ENCODE measurements around the gene FAU. TPM values are rescaled to one million over a fixed set of nuclear protein-coding genes. Genes with fewer than 3 reads are reported as not detected.

Gene FAU
- total and polyA plus RNA-seq, 9 of the 15 experiments (the other 6 are each of a cell fraction or from before 2014, with no cell fraction given), result 433 to 1,827 (median 942) TPM

DNA sequence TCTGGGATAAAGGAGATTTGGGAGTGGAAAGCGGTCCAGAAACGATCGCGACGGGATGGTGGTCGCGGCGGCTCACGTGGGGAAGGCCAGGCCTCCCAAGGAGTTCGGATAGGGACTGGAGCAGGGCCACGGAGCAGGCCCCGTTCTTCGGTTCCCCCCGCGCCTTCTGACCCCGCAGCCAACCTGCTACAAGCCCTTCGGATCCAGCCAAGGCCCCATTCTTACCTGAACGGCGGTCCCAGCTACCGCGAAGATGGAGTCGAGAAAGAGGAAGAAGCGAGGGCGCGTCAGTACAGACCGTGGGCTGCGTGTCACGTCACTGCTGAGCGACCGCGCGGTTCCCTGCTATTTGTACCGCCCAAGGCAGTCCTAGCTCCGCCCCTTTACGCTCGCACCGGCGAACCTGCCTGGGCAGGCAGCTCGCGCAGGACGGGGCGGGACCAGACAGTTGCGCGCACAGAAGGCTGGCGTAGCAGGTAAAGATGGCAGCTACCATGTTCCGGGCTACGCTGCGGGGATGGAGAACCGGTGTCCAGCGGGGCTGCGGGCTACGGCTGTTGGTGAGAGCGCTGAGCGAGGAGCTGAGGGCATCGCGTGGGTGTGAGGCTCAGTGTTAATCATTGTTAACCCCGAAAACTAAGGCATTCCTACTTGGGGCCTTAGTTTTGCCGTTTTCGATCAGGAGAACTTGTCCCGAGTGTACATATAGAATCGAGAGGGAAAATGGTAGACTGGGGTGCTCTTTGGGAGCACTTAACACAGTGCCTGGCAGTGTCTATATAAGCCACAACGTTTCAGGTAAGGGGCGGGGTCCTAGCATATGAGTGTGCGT lies at the start of gene FAU, which contains the start of gene MRPL49 (continued):
- TF ChIP-seq HMG20B (CRISPR knock-in tag; IDR thresholded peaks at IDR 0.05) (no peak), ZNF282 (CRISPR knock-in tag; IDR thresholded peaks at IDR 0.05) (no peak), KDM1A (IDR thresholded peaks at IDR 0.05) (no peak), ZNF436 (CRISPR knock-in tag; IDR thresholded peaks at IDR 0.05) (no peak), ZNF707 (CRISPR knock-in tag; conservative IDR thresholded peaks at IDR 0.05) (no peak), BMI1 (IDR thresholded peaks at IDR 0.05; ENCODE audit: low read length) (no peak), GTF2A2 (tag; IDR thresholded peaks at IDR 0.05) (no peak), GABPB1 (CRISPR knock-in tag; IDR thresholded peaks at IDR 0.05) (peak; percentile 65; the same call in 1 of the 2 replicates), MAFG (tag; conservative IDR thresholded peaks at IDR 0.05) (no peak), SRSF9 (IDR thresholded peaks at IDR 0.05; ENCODE audit: borderline replicate concordance, low read depth, low read length) (no peak), ZNF217 (CRISPR knock-in tag; IDR thresholded peaks at IDR 0.05) (no peak), HLTF (IDR thresholded peaks at IDR 0.05) (0 out of 2 replicates have a peak, but pooled peaks have one; percentile 36), CAMTA2 (CRISPR knock-in tag; conservative IDR thresholded peaks at IDR 0.05) (no peak), HDAC2 (IDR thresholded peaks at IDR 0.05) (no peak), RAD51 (IDR thresholded peaks at IDR 0.05; ENCODE audit: borderline replicate concordance, low read depth) (no peak; the same call in 1 of the 2 replicates), HMGN3 (IDR thresholded peaks at IDR 0.05; ENCODE audit: borderline replicate concordance, extremely low read depth, insufficient read length, low read depth, low read length) (peak; percentile 37), FUS (optimal IDR thresholded peaks at IDR 0.05; ENCODE audit: low read depth, low read length) (no peak), SIRT6 (IDR thresholded peaks at IDR 0.05; ENCODE audit: low read depth, low read length) (no peak), SMARCA5 (IDR thresholded peaks at IDR 0.05) (no peak), TRIM24 (IDR thresholded peaks at IDR 0.05) (no peak), ATF7 (IDR thresholded peaks at IDR 0.05) (peak; percentile 82), NR3C1 (CRISPR knock-in tag; IDR thresholded peaks at IDR 0.05) (no peak), EHMT2 (IDR thresholded peaks at IDR 0.05) (no peak)
- TF ChIP-seq, protein P1, sequence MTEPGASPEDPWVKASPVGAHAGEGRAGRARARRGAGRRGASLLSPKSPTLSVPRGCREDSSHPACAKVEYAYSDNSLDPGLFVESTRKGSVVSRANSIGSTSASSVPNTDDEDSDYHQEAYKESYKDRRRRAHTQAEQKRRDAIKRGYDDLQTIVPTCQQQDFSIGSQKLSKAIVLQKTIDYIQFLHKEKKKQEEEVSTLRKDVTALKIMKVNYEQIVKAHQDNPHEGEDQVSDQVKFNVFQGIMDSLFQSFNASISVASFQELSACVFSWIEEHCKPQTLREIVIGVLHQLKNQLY (CRISPR knock-in tag; conservative IDR thresholded peaks at IDR 0.05), result no peak
- TF ChIP-seq, protein P2, sequence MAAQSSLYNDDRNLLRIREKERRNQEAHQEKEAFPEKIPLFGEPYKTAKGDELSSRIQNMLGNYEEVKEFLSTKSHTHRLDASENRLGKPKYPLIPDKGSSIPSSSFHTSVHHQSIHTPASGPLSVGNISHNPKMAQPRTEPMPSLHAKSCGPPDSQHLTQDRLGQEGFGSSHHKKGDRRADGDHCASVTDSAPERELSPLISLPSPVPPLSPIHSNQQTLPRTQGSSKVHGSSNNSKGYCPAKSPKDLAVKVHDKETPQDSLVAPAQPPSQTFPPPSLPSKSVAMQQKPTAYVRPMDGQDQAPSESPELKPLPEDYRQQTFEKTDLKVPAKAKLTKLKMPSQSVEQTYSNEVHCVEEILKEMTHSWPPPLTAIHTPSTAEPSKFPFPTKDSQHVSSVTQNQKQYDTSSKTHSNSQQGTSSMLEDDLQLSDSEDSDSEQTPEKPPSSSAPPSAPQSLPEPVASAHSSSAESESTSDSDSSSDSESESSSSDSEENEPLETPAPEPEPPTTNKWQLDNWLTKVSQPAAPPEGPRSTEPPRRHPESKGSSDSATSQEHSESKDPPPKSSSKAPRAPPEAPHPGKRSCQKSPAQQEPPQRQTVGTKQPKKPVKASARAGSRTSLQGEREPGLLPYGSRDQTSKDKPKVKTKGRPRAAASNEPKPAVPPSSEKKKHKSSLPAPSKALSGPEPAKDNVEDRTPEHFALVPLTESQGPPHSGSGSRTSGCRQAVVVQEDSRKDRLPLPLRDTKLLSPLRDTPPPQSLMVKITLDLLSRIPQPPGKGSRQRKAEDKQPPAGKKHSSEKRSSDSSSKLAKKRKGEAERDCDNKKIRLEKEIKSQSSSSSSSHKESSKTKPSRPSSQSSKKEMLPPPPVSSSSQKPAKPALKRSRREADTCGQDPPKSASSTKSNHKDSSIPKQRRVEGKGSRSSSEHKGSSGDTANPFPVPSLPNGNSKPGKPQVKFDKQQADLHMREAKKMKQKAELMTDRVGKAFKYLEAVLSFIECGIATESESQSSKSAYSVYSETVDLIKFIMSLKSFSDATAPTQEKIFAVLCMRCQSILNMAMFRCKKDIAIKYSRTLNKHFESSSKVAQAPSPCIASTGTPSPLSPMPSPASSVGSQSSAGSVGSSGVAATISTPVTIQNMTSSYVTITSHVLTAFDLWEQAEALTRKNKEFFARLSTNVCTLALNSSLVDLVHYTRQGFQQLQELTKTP (IDR thresholded peaks at IDR 0.05; ENCODE audit: low read depth in 1 of 2, partially characterized antibody in 2 of 2), result peak in 1 of 2 experiments; percentile 18
- TF ChIP-seq, protein P3, sequence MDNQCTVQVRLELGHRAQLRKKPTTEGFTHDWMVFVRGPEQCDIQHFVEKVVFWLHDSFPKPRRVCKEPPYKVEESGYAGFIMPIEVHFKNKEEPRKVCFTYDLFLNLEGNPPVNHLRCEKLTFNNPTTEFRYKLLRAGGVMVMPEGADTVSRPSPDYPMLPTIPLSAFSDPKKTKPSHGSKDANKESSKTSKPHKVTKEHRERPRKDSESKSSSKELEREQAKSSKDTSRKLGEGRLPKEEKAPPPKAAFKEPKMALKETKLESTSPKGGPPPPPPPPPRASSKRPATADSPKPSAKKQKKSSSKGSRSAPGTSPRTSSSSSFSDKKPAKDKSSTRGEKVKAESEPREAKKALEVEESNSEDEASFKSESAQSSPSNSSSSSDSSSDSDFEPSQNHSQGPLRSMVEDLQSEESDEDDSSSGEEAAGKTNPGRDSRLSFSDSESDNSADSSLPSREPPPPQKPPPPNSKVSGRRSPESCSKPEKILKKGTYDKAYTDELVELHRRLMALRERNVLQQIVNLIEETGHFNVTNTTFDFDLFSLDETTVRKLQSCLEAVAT (IDR thresholded peaks at IDR 0.05), result no peak; a peak in 2 of 4 replicates
